Medulla oblongata (tissue), 1 donor: ENCODE measurements around the gene MTHFD2L.
A peak's percentile ranks its signal among the peaks of the same experiment; 100 is the strongest.

Experiments used
- DNase-seq: peaks from one replicate; pipeline ENCODE4 v3.0.0-alpha.2; 2015; ENCODE audit errors: extremely low spot score

MTHFD2L gene

GRCh38 chr4:74132944-74133343 lies 25.0 kb upstream of the MTHFD2L start:
- peak; percentile 41 for DNase-seq

GRCh38 chr4:74133786-74134499 lies 24.0 kb upstream of the MTHFD2L start:
- DNase-seq, result peak; percentile 87

GRCh38 chr4:74134500-74134852 lies 23.4 kb upstream of the MTHFD2L start:
- no peak for DNase-seq

- DNase-seq, result no peak
Observed at GRCh38 chr4:74146581-74147129, 11.3 kb upstream of the MTHFD2L start.

GRCh38 chr4:74148205-74148604 lies 9.7 kb upstream of the MTHFD2L start:
- no peak for DNase-seq

GRCh38 chr4:74152836-74153235 lies 5.1 kb upstream of the MTHFD2L start:
- DNase-seq, result peak; percentile 28

- no peak for DNase-seq
Observed at GRCh38 chr4:74156521-74156920, 1.4 kb upstream of the MTHFD2L start.

GRCh38 chr4:74157154-74157553 lies 764 bp upstream of the MTHFD2L start:
- DNase-seq, result no peak

GRCh38 chr4:74158466-74159142 lies 686 bp downstream of the MTHFD2L start:
- DNase-seq, result peak; percentile 59

GRCh38 chr4:74159143-74159709 lies 1.3 kb downstream of the MTHFD2L start:
- no peak for DNase-seq

GRCh38 chr4:74161666-74162450 lies 3.9 kb downstream of the MTHFD2L start:
- no peak for DNase-seq

- no peak for DNase-seq
Observed at GRCh38 chr4:74166135-74166534, 8.2 kb downstream of the MTHFD2L start.

- DNase-seq, result no peak
Observed at GRCh38 chr4:74166818-74167217, 8.9 kb downstream of the MTHFD2L start.

- no peak for DNase-seq
Observed at GRCh38 chr4:74167585-74167984, 9.7 kb downstream of the MTHFD2L start.

- DNase-seq, result no peak
Observed at GRCh38 chr4:74168841-74169240, 10.9 kb downstream of the MTHFD2L start.

GRCh38 chr4:74173321-74173720 lies 15.4 kb downstream of the MTHFD2L start:
- no peak for DNase-seq

- no peak for DNase-seq
Observed at GRCh38 chr4:74174421-74174820, 16.5 kb downstream of the MTHFD2L start.

- no peak for DNase-seq
Observed at GRCh38 chr4:74174941-74175340, 17.0 kb downstream of the MTHFD2L start.

GRCh38 chr4:74175379-74175778 lies 17.5 kb downstream of the MTHFD2L start:
- no peak for DNase-seq

- DNase-seq, result no peak
Observed at GRCh38 chr4:74178798-74179197, 20.9 kb downstream of the MTHFD2L start.

- no peak for DNase-seq
Observed at GRCh38 chr4:74181219-74181618, 23.3 kb downstream of the MTHFD2L start.

- DNase-seq, result no peak
Observed at GRCh38 chr4:74188912-74189311, 31.0 kb downstream of the MTHFD2L start.
